ENCODE results near the gene PDSS2.
"Not testable (repeated sequence)": the region's sequence is repeated elsewhere in the genome, so short reads cannot be mapped to it uniquely, and the experiment has no call there.

The PDSS2 gene

DNA sequence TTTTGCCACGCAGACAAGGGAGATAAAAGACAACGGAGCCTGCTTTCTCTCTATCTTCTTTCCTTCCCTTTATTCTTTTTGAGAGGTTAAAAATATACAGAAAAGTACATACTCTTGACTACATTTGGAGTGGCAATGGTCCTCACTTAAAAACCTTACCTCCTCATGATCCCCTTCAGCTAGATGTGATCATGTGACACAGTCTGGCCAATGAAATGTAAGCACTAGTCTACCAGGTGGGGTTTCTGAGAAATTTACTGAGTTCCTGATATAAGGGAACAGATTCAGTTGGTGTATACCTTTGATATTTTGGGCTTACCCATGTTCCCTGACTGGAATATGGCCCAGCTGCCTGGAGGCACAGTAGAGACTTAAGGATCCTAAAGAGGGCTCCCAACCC lies 178.6 kb downstream of the PDSS2 start:
- H3K79me2 ChIP-seq (ENCODE audit: control insufficient read depth, low read length), result no peaks in the 10 kb centered on the region
- no peak for TF ChIP-seq EZH2phosphoT487 (IDR thresholded peaks at IDR 0.05; ENCODE audit: borderline replicate concordance, low read length)
- TF ChIP-seq, protein P1, sequence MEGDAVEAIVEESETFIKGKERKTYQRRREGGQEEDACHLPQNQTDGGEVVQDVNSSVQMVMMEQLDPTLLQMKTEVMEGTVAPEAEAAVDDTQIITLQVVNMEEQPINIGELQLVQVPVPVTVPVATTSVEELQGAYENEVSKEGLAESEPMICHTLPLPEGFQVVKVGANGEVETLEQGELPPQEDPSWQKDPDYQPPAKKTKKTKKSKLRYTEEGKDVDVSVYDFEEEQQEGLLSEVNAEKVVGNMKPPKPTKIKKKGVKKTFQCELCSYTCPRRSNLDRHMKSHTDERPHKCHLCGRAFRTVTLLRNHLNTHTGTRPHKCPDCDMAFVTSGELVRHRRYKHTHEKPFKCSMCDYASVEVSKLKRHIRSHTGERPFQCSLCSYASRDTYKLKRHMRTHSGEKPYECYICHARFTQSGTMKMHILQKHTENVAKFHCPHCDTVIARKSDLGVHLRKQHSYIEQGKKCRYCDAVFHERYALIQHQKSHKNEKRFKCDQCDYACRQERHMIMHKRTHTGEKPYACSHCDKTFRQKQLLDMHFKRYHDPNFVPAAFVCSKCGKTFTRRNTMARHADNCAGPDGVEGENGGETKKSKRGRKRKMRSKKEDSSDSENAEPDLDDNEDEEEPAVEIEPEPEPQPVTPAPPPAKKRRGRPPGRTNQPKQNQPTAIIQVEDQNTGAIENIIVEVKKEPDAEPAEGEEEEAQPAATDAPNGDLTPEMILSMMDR (IDR thresholded peaks at IDR 0.05; ENCODE audit: low read depth, low read length, poor library complexity, severe bottlenecking), result no peak
- no peaks in the 10 kb centered on the region for H3K4me1 ChIP-seq (ENCODE audit: control insufficient read depth, low read length)
- H3K27ac ChIP-seq (ENCODE audit: low read depth, low read length), result no peak overlapping the region
- no peak overlapping the region for H3K4me2 ChIP-seq (ENCODE audit: low read length)
- no peaks in the 10 kb centered on the region for H3K9me3 ChIP-seq (ENCODE audit: control insufficient read depth, insufficient read depth, low read length)
- no peaks in the 10 kb centered on the region for H4K20me1 ChIP-seq (ENCODE audit: control insufficient read depth, insufficient read depth, low read depth, low read length)
- no peaks in the 10 kb centered on the region for H3K9me2 ChIP-seq (replicated peaks; ENCODE audit: control insufficient read depth, low read length)
- no peaks in the 10 kb centered on the region for H3F3A ChIP-seq (ENCODE audit: control insufficient read depth, insufficient read depth)
- no peaks in the 10 kb centered on the region for H3K27me3 ChIP-seq (ENCODE audit: control insufficient read depth, low read length)
- H3K4me3 ChIP-seq (ENCODE audit: low read length), result no peak overlapping the region
- H3K36me3 ChIP-seq (ENCODE audit: control insufficient read depth, low read length), result no peaks in the 10 kb centered on the region

GRCh38 chr6:107280001-107280400 lies 179.4 kb downstream of the PDSS2 start:
- not testable (repeated sequence) for H3K79me2 ChIP-seq (ENCODE audit: control insufficient read depth, low read length); H3K27ac ChIP-seq (ENCODE audit: low read depth, low read length)

GRCh38 chr6:107275330-107275865 lies 184.0 kb downstream of the PDSS2 start:
- H3F3A ChIP-seq (ENCODE audit: control insufficient read depth, insufficient read depth), result no peaks in the 10 kb centered on the region
- H4K20me1 ChIP-seq (ENCODE audit: control insufficient read depth, insufficient read depth, low read depth, low read length), result no peaks in the 10 kb centered on the region
- no peaks in the 10 kb centered on the region for H3K27me3 ChIP-seq (ENCODE audit: control insufficient read depth, low read length)
- no peaks in the 10 kb centered on the region for H3K79me2 ChIP-seq (ENCODE audit: control insufficient read depth, low read length)
- no peak overlapping the region for H3K4me2 ChIP-seq (ENCODE audit: low read length)
- H3K9me3 ChIP-seq (ENCODE audit: control insufficient read depth, insufficient read depth, low read length), result no peaks in the 10 kb centered on the region
- no peak overlapping the region for H3K27ac ChIP-seq (ENCODE audit: low read depth, low read length)
- no peak overlapping the region for H3K4me3 ChIP-seq (ENCODE audit: low read length)
- TF ChIP-seq, protein P1 (IDR thresholded peaks at IDR 0.05; ENCODE audit: low read depth, low read length, poor library complexity, severe bottlenecking), result no peak
- TF ChIP-seq EZH2phosphoT487 (IDR thresholded peaks at IDR 0.05; ENCODE audit: borderline replicate concordance, low read length), result no peak
- H3K9me2 ChIP-seq (replicated peaks; ENCODE audit: control insufficient read depth, low read length), result no peaks in the 10 kb centered on the region
- H3K4me1 ChIP-seq (ENCODE audit: control insufficient read depth, low read length), result no peaks in the 10 kb centered on the region
- H3K36me3 ChIP-seq (ENCODE audit: control insufficient read depth, low read length), result no peaks in the 10 kb centered on the region

More at GRCh38 chr6:107280001-107280400, 179.4 kb downstream of the PDSS2 start:
- H3K9me3 ChIP-seq (ENCODE audit: control insufficient read depth, insufficient read depth, low read length); H3K9me2 ChIP-seq (replicated peaks; ENCODE audit: control insufficient read depth, low read length); H4K20me1 ChIP-seq (ENCODE audit: control insufficient read depth, insufficient read depth, low read depth, low read length); H3K4me3 ChIP-seq (ENCODE audit: low read length); H3F3A ChIP-seq (ENCODE audit: control insufficient read depth, insufficient read depth); H3K4me1 ChIP-seq (ENCODE audit: control insufficient read depth, low read length); H3K4me2 ChIP-seq (ENCODE audit: low read length); H3K36me3 ChIP-seq (ENCODE audit: control insufficient read depth, low read length); H3K27me3 ChIP-seq (ENCODE audit: control insufficient read depth, low read length): not testable (repeated sequence)

GRCh38 chr6:107274288-107274687 lies 185.1 kb downstream of the PDSS2 start:
- no peaks in the 10 kb centered on the region for H3K79me2 ChIP-seq (ENCODE audit: control insufficient read depth, low read length)
- H3K27ac ChIP-seq (ENCODE audit: low read depth, low read length), result no peak overlapping the region
- TF ChIP-seq, protein P1 (IDR thresholded peaks at IDR 0.05; ENCODE audit: low read depth, low read length, poor library complexity, severe bottlenecking), result no peak
- no peak for TF ChIP-seq EZH2phosphoT487 (IDR thresholded peaks at IDR 0.05; ENCODE audit: borderline replicate concordance, low read length)
- H3K9me3 ChIP-seq (ENCODE audit: control insufficient read depth, insufficient read depth, low read length), result no peaks in the 10 kb centered on the region
- H3K4me2 ChIP-seq (ENCODE audit: low read length), result no peak overlapping the region
- H4K20me1 ChIP-seq (ENCODE audit: control insufficient read depth, insufficient read depth, low read depth, low read length), result no peaks in the 10 kb centered on the region
- H3K27me3 ChIP-seq (ENCODE audit: control insufficient read depth, low read length), result no peaks in the 10 kb centered on the region
- no peaks in the 10 kb centered on the region for H3K4me1 ChIP-seq (ENCODE audit: control insufficient read depth, low read length)
- H3K36me3 ChIP-seq (ENCODE audit: control insufficient read depth, low read length), result no peaks in the 10 kb centered on the region
- no peaks in the 10 kb centered on the region for H3K9me2 ChIP-seq (replicated peaks; ENCODE audit: control insufficient read depth, low read length)
- no peaks in the 10 kb centered on the region for H3F3A ChIP-seq (ENCODE audit: control insufficient read depth, insufficient read depth)
- H3K4me3 ChIP-seq (ENCODE audit: low read length), result no peak overlapping the region

Measured in DOHH2 (cell line).